NCI-H1694 (cell line): Measurements from ENCODE around the gene USP17L18.
"Not testable (repeated sequence)": the region's sequence is repeated elsewhere in the genome, so short reads cannot be mapped to it uniquely, and the experiment has no call there.

Experiments
- DNase-seq: peaks from one replicate; lab custom pipeline; 2025; lab: John Stamatoyannopoulos, UW

The USP17L18 gene

GRCh38 chr4:9247953-9248680, at the start of gene USP17L18:
Gene USP17L18 (plus strand): TSS chr4:9248630. CDS start chr4:9248630, 0 bp downstream.
- not testable (repeated sequence) for DNase-seq

- not testable (repeated sequence) for DNase-seq
Measured at GRCh38 chr4:9210357-9210756, 38.1 kb upstream of the USP17L18 start, which contains the start of gene USP17L10. Gene USP17L10 (plus strand): TSS chr4:9210657. CDS start chr4:9210657, 0 bp downstream.

- DNase-seq = not testable (repeated sequence)
Measured at GRCh38 chr4:9214701-9215100, 33.7 kb upstream of the USP17L18 start.

GRCh38 chr4:9215105-9215504, 33.3 kb upstream of the USP17L18 start, which contains the start of gene USP17L11:
Gene USP17L11 (plus strand): TSS chr4:9215405. CDS start chr4:9215405, 0 bp downstream.
- not testable (repeated sequence) for DNase-seq

GRCh38 chr4:9219852-9220251, 28.6 kb upstream of the USP17L18 start, which contains the start of gene USP17L12:
Gene USP17L12 (plus strand): TSS chr4:9220152. CDS start chr4:9220152, 0 bp downstream.
- not testable (repeated sequence) for DNase-seq

GRCh38 chr4:9224596-9224995, 23.8 kb upstream of the USP17L18 start, which contains the start of gene USP17L13:
Gene USP17L13 (plus strand): TSS chr4:9224896. CDS start chr4:9224896, 0 bp downstream.
- not testable (repeated sequence) for DNase-seq

- not testable (repeated sequence) for DNase-seq
Measured at GRCh38 chr4:9230249-9230648, 18.2 kb upstream of the USP17L18 start.

GRCh38 chr4:9234085-9234484, 14.3 kb upstream of the USP17L18 start, which contains the start of gene USP17L15:
Gene USP17L15 (plus strand): TSS chr4:9234385. CDS start chr4:9234385, 0 bp downstream.
- DNase-seq = not testable (repeated sequence)

- DNase-seq = not testable (repeated sequence)
Measured at GRCh38 chr4:9238461-9238860, 10.0 kb upstream of the USP17L18 start.

GRCh38 chr4:9243579-9243978, 4.9 kb upstream of the USP17L18 start, which contains the start of gene USP17L17:
Gene USP17L17 (plus strand): TSS chr4:9243879. CDS start chr4:9243879, 0 bp downstream.
- not testable (repeated sequence) for DNase-seq

- DNase-seq = not testable (repeated sequence)
Measured at GRCh38 chr4:9253078-9253477, 4.6 kb downstream of the USP17L18 start, which contains the start of gene USP17L19. Gene USP17L19 (plus strand): TSS chr4:9253378. CDS start chr4:9253378, 0 bp downstream.

GRCh38 chr4:9257824-9258223, 9.4 kb downstream of the USP17L18 start, which contains the start of gene USP17L20:
Gene USP17L20 (plus strand): TSS chr4:9258124. CDS start chr4:9258124, 0 bp downstream.
- DNase-seq = not testable (repeated sequence)

- not testable (repeated sequence) for DNase-seq
Measured at GRCh38 chr4:9262572-9262971, 14.1 kb downstream of the USP17L18 start, which contains the start of gene USP17L21. Gene USP17L21 (plus strand): TSS chr4:9262872. CDS start chr4:9262872, 0 bp downstream.

- not testable (repeated sequence) for DNase-seq
Measured at GRCh38 chr4:9267319-9267718, 18.9 kb downstream of the USP17L18 start, which contains the start of gene USP17L22. Gene USP17L22 (plus strand): TSS chr4:9267619. CDS start chr4:9267619, 0 bp downstream.

- not testable (repeated sequence) for DNase-seq
Measured at GRCh38 chr4:9271719-9272118, 23.3 kb downstream of the USP17L18 start.
